Pancreas (tissue), 10 donors: ENCODE data around the gene GRPEL2. TPM values are rescaled to one million over a fixed set of nuclear protein-coding genes. Genes with fewer than 3 reads are reported as not detected.

Source experiments
- ATAC-seq, 4 donors: fragments of 200-7000 bp; cut with Tn5 transposase; one replicate each; pipeline versions ENCODE4 v1.8.0 to v1.9.1; 2020; ENCODE audit warnings: mild to moderate bottlenecking in 4 of 4, moderate library complexity in 4 of 4
- DNase-seq, 6 donors: peaks; one replicate each; pipeline ENCODE4 v3.0.0-alpha.2; 2020
- FAIRE-seq: peaks from 2 replicates; lab custom pipeline; 2012; peaks lifted over from hg19 to GRCh38; lab: Jason Lieb, UNC
- H3K27ac ChIP-seq, 4 donors: fragments of 200-600 bp; sonication (generic); 1 replicate in 3 of 4; 2 replicates in 1 of 4; pipeline versions ENCODE4 v1.5.0 to v1.8.0; 2020
- H3K27me3 ChIP-seq, 4 donors: fragments of 200-600 bp; one replicate each; pipeline ENCODE4 v1.8.0; 2021
- H3K36me3 ChIP-seq, 3 donors: fragments of 200-600 bp; sonication (generic) in 1 of 3; one replicate each; pipeline versions ENCODE4 v1.5.0 to v1.8.0; 2020 to 2021
- H3K4me1 ChIP-seq, 3 donors: fragments of 200-600 bp; one replicate each; pipeline ENCODE4 v1.8.0; 2021
- H3K4me3 ChIP-seq, 4 donors: fragments of 200-600 bp; sonication (generic) in 2 of 4; one replicate each; pipeline versions ENCODE4 v1.5.0 to v1.8.0; 2020 to 2021
- H3K9me3 ChIP-seq, 4 donors: fragments of 200-600 bp; one replicate each; pipeline ENCODE4 v1.8.0; 2021
- WGBS, 2 donors: extraction: QIAGEN DNeasy Blood & Tissue Kit; methylation state at CpG; one replicate each; pipeline ENCODE4 v1.1.7; 2013; 5-methylcytosine and 5-hydroxymethylcytosine counted together
- intact Hi-C, 3 donors: fragments of 100-400 bp; cut with DNase I; formaldehyde crosslinking; loops; one replicate each; pipeline versions ENCODE4 v1.11.1 to v1.14.2; 2022
- polyA plus RNA-seq, 2 donors: library from polyadenylated mRNA; stranded (reverse); fragments of 200-250 nt; gene quantifications; one replicate each; pipeline ENCODE4 v1.2.3, GENCODE V29; 2013
- total RNA-seq, 6 donors: library from RNA; stranded (reverse); fragmentation: NEBNext Ultra II Directional in 4 of 6; extraction: Animal tissue kit (Norgen Biotek cat#: 25700) in 4 of 6; gene quantifications; one replicate each; pipeline versions ENCODE4 v1.2.1 to v1.2.4, GENCODE V29; 2021 to 2023
- TF ChIP-seq, protein P1 (sequence below), 4 donors: fragments of 200-600 bp; sonication (generic) in 3 of 4; IDR thresholded peaks; one replicate each; pipeline versions ENCODE4 v1.5.0 to v1.8.0; 2021; ENCODE audit warnings: antibody characterized with exemption in 4 of 4
- donor health status: healthy with polysubstance abuse.
- donor health status: DM: no; HTN: no; CAD: no; lungs with moderate emphysema.
- donor health status: DM: no; HTN: no; CAD: no.
- donor health status: control.
- donor health status: control.
- donor health status: Bipolar disorder and iron deficiency.
- donor health status: DM: yes; HTN: yes; CAD: no.
- donor health status: DM: no; HTN: no; CAD: no.
- donor health status: DM: no; HTN: no; CAD: no.
- donor health status: DM: yes; HTN: yes; CAD: no.

The GRPEL2 gene
- total and polyA plus RNA-seq, 8 donors, result 2.1 to 9.0 (median 4.4) TPM

- Histone ChIP-seq H3K27ac (no peak overlapping the region), H3K4me1 (no peaks in the 10 kb centered on the region), H3K4me3 (no peak overlapping the region), H3K9me3 (no peaks in the 10 kb centered on the region), H3K27me3 (no peaks in the 10 kb centered on the region), H3K36me3 (no peaks in the 10 kb centered on the region)
- 33 to 36% methylated on average over 16 of the region's 16 CpGs for WGBS, 2 donors
- DNase-seq, result peak; percentile 46 to 89 (median 74)
- peak; percentile 81 to 94 (median 91) for ATAC-seq
- intact Hi-C loops, result loop anchor here in 2 of 3 donors (5.0 kb wide), 2 partner anchors 45 to 180 kb away; no protein-coding TSS in a partner anchor
- FAIRE-seq, result no peak
- TF ChIP-seq, protein P1, sequence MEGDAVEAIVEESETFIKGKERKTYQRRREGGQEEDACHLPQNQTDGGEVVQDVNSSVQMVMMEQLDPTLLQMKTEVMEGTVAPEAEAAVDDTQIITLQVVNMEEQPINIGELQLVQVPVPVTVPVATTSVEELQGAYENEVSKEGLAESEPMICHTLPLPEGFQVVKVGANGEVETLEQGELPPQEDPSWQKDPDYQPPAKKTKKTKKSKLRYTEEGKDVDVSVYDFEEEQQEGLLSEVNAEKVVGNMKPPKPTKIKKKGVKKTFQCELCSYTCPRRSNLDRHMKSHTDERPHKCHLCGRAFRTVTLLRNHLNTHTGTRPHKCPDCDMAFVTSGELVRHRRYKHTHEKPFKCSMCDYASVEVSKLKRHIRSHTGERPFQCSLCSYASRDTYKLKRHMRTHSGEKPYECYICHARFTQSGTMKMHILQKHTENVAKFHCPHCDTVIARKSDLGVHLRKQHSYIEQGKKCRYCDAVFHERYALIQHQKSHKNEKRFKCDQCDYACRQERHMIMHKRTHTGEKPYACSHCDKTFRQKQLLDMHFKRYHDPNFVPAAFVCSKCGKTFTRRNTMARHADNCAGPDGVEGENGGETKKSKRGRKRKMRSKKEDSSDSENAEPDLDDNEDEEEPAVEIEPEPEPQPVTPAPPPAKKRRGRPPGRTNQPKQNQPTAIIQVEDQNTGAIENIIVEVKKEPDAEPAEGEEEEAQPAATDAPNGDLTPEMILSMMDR (IDR thresholded peaks at IDR 0.05), result peak; percentile 82 to 90 (median 87)
Observed at GRCh38 chr5:149381986-149382338, 36.7 kb downstream of the GRPEL2 start.

- WGBS, 2 donors, result 75 to 81% methylated on average over 12 of the region's 12 CpGs
Observed at GRCh38 chr5:149382517-149383220, 37.4 kb downstream of the GRPEL2 start.

DNA sequence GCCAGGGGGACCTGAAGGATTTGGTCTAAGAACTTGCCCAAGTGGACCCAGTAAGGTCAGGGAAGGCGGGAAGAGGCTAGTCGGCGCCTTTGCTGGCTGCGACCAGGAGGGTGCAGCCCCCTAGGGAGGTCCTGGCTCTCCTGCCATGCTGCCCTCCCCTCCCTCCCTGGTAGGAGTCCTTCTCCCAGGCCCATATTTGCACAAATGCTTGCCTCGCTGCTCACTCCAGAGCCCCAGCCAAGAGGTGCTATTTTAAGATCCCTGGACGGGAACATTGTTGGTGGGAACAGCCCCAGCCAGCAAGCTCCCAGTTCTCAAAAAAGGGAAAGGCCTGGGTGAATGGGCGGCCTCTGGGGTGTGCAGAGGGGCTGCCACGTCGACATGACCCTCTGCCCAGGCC lies 38.1 kb downstream of the GRPEL2 start:
- Histone ChIP-seq H3K27ac (no peak overlapping the region), H3K4me1 (no peaks in the 10 kb centered on the region), H3K36me3 (no peaks in the 10 kb centered on the region), H3K27me3 (no peaks in the 10 kb centered on the region), H3K9me3 (no peaks in the 10 kb centered on the region), H3K4me3 (no peak overlapping the region)
- intact Hi-C loops, result loop anchor here in 2 of 3 donors (5.0 kb wide), 2 partner anchors 44 to 179 kb away; no protein-coding TSS in a partner anchor
- WGBS, 2 donors, result 76 to 77% methylated on average over 9 of the region's 9 CpGs
- FAIRE-seq, result no peak
- peak in 1 of 4 donors; percentile 20 for ATAC-seq
- DNase-seq, result no peak
- TF ChIP-seq, protein P1 (IDR thresholded peaks at IDR 0.05), result no peak

More at GRCh38 chr5:149382517-149383220, 37.4 kb downstream of the GRPEL2 start:
- Histone ChIP-seq H3K4me1 (no peaks in the 10 kb centered on the region), H3K9me3 (no peaks in the 10 kb centered on the region), H3K27me3 (no peaks in the 10 kb centered on the region), H3K36me3 (no peaks in the 10 kb centered on the region), H3K27ac (no peak overlapping the region), H3K4me3 (no peak overlapping the region)
- TF ChIP-seq, protein P1 (IDR thresholded peaks at IDR 0.05), result no peak
- no peak for ATAC-seq
- DNase-seq, result no peak
- no peak for FAIRE-seq
- intact Hi-C loops, result loop anchor here in 2 of 3 donors (5.0 kb wide), 2 partner anchors 45 to 180 kb away; no protein-coding TSS in a partner anchor

DNA sequence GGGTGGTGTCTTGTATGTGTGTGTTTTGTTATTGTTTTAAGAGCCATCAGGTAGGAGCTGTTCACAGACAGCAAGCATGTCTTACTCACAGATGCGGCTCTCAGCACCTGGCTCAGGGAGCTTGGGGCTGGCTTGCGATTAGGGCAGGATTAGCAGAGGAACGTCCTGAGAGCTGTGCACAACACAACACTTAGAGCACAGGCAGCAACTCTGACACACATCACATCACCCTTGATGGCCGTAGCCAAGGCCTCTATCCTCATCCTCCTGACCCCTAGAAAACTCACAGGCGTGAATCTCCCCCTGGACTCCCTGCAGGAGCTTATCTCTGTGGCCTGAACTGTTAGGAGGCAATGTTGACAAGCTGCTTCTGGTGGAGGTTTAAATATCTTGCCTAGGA lies 40.9 kb downstream of the GRPEL2 start:
- H3K4me1 ChIP-seq, result no peaks in the 10 kb centered on the region
- 74 to 76% methylated on average over 5 of the region's 5 CpGs for WGBS, 2 donors
- no peak overlapping the region for H3K27ac ChIP-seq
- intact Hi-C loops, result no loop called here
- no peak overlapping the region for H3K4me3 ChIP-seq
- ATAC-seq (no peak), FAIRE-seq (no peak), DNase-seq (no peak)
- no peaks in the 10 kb centered on the region for H3K27me3 ChIP-seq
- TF ChIP-seq, protein P1 (IDR thresholded peaks at IDR 0.05), result no peak
- no peaks in the 10 kb centered on the region for H3K36me3 ChIP-seq
- no peaks in the 10 kb centered on the region for H3K9me3 ChIP-seq

GRCh38 chr5:149387081-149387631 lies 41.9 kb downstream of the GRPEL2 start:
- Histone ChIP-seq H3K4me1 (no peaks in the 10 kb centered on the region), H3K36me3 (no peaks in the 10 kb centered on the region), H3K9me3 (no peaks in the 10 kb centered on the region), H3K27ac (no peak overlapping the region), H3K4me3 (no peak overlapping the region), H3K27me3 (no peaks in the 10 kb centered on the region)
- DNase-seq (no peak), FAIRE-seq (no peak), ATAC-seq (peak in 1 of 4 donors; percentile 37)
- intact Hi-C loops, result no loop called here
- 74% methylated on average over 9 of the region's 9 CpGs for WGBS, 2 donors
- TF ChIP-seq, protein P1 (IDR thresholded peaks at IDR 0.05), result no peak
